Measurements from ENCODE around the gene MZT2A.
"Not testable (repeated sequence)": the region's sequence is repeated elsewhere in the genome, so short reads cannot be mapped to it uniquely, and the experiment has no call there.

The MZT2A gene

GRCh38 chr2:131447981-131448380, 44.2 kb downstream of the MZT2A start:
- not testable (repeated sequence) for H3K27me3 ChIP-seq (ENCODE audit: insufficient read depth, low read depth, severe bottlenecking); H3K27ac ChIP-seq; H3K4me3 ChIP-seq (ENCODE audit: low read depth, low read length); DNase-seq; H3K36me3 ChIP-seq; H3K9me3 ChIP-seq (ENCODE audit: severe bottlenecking)

DNA sequence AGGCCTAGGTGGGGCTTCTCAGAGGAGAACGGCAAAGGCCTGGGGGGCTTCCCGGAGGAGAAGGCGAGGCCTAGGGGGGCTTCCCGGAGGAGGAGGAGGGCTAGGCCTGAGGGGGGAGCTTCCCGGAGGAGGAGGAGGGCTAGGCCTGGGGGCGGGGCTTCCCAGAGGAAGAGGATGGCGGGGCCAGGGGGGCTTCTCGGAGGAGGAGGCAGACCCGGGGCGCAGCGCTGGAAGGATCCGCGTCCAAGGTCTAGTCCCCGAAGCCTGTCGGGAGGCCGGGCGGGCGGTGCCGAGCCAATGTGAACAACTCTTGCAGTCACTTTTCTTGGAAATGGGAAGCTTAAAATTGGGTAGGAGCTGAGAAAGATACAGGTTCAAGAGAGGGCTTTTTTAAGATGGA, 46.3 kb downstream of the MZT2A start:
- H3K9me3 ChIP-seq (ENCODE audit: severe bottlenecking) = no peaks in the 10 kb centered on the region
- no peak overlapping the region for H3K4me3 ChIP-seq (ENCODE audit: low read depth, low read length)
- no peak overlapping the region for H3K27ac ChIP-seq
- TF ChIP-seq, protein P1, sequence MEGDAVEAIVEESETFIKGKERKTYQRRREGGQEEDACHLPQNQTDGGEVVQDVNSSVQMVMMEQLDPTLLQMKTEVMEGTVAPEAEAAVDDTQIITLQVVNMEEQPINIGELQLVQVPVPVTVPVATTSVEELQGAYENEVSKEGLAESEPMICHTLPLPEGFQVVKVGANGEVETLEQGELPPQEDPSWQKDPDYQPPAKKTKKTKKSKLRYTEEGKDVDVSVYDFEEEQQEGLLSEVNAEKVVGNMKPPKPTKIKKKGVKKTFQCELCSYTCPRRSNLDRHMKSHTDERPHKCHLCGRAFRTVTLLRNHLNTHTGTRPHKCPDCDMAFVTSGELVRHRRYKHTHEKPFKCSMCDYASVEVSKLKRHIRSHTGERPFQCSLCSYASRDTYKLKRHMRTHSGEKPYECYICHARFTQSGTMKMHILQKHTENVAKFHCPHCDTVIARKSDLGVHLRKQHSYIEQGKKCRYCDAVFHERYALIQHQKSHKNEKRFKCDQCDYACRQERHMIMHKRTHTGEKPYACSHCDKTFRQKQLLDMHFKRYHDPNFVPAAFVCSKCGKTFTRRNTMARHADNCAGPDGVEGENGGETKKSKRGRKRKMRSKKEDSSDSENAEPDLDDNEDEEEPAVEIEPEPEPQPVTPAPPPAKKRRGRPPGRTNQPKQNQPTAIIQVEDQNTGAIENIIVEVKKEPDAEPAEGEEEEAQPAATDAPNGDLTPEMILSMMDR (IDR thresholded peaks at IDR 0.05; ENCODE audit: low read depth, low read length) = no peak
- no peaks in the 10 kb centered on the region for H3K36me3 ChIP-seq
- DNase-seq = no peak
- no peaks in the 10 kb centered on the region for H3K27me3 ChIP-seq (ENCODE audit: insufficient read depth, low read depth, severe bottlenecking)

GRCh38 chr2:131445515-131445797, 46.7 kb downstream of the MZT2A start:
- not testable (repeated sequence) for H3K9me3 ChIP-seq (ENCODE audit: severe bottlenecking); H3K4me3 ChIP-seq (ENCODE audit: low read depth, low read length); DNase-seq; H3K27ac ChIP-seq; H3K27me3 ChIP-seq (ENCODE audit: insufficient read depth, low read depth, severe bottlenecking); H3K36me3 ChIP-seq

DNA sequence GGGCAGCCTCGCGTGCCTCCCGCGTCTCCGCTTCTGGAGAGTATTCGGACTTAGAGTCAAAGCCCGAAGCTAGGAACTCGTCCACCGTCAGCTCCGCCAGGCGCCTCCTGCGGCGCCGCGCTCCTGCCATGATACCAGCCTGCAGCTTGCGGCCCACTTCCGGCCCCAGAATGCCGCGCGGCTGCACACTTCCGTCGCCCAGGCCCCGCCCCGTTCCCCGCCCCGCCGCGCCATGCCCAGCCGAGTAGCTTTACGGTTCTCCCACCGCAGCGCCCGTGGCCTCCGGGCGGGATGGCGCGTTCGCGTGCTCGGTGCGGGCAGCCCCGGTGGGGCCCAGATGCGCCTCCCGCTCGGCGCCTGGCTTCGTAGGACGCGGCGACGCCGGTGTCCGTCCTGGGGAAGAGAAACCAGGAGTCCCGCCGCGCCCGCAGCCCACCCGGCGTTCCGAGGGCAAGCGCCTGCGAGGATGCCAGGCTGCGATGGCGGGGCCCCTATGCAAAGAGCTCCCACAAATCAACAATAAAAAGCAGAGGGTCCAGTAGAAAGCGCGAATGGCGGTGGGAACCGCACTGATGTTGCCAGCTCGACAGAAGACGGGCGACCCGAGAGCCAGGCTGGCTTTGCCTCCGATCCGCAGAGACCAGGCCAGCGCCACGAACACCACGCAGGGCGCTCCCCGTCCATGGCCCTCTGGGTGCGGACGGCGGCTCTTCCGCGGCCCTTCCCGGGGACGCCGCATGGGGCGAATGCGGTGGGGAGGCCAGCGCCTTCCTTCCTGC, 47.3 kb downstream of the MZT2A start:
- H3K9me3 ChIP-seq (ENCODE audit: severe bottlenecking); H3K36me3 ChIP-seq; DNase-seq; H3K27me3 ChIP-seq (ENCODE audit: insufficient read depth, low read depth, severe bottlenecking); H3K27ac ChIP-seq; H3K4me3 ChIP-seq (ENCODE audit: low read depth, low read length): not testable (repeated sequence)

GRCh38 chr2:131440742-131441468, 51.3 kb downstream of the MZT2A start:
- DNase-seq; H3K27ac ChIP-seq; H3K36me3 ChIP-seq; H3K27me3 ChIP-seq (ENCODE audit: insufficient read depth, low read depth, severe bottlenecking); H3K9me3 ChIP-seq (ENCODE audit: severe bottlenecking); H3K4me3 ChIP-seq (ENCODE audit: low read depth, low read length): not testable (repeated sequence)
